BLaER1 treated with 17β-estradiol and CSF1 and Interleukin-3, amounts not matched to agents 10 nM and 100 nM (cell line): ENCODE measurements around the gene ACTN3.
"Not testable (repeated sequence)": the region's sequence is repeated elsewhere in the genome, so short reads cannot be mapped to it uniquely, and the experiment has no call there.

Experiments used
- H3K27ac ChIP-seq, 11 experiments: shearing (Covaris generic); formaldehyde crosslinking; 2 replicates each; pipeline ENCODE4 v1.8.1; 2022
- H3K27me3 ChIP-seq, 11 experiments: shearing (Covaris generic); formaldehyde crosslinking; 2 replicates each; pipeline ENCODE4 v1.8.1; 2022
- H3K36me3 ChIP-seq, 11 experiments: shearing (Covaris generic); formaldehyde crosslinking; 2 replicates each; pipeline ENCODE4 v1.8.1; 2022
- H3K4me1 ChIP-seq, 10 experiments: shearing (Covaris generic); formaldehyde crosslinking; 2 replicates each; pipeline ENCODE4 v1.8.1; 2022
- H3K4me2 ChIP-seq, 11 experiments: shearing (Covaris generic); formaldehyde crosslinking; 2 replicates each; pipeline ENCODE4 v1.8.1; 2022
- H3K4me3 ChIP-seq, 10 experiments: shearing (Covaris generic); formaldehyde crosslinking; 2 replicates each; pipeline ENCODE4 v1.8.1; 2022
- H3K9ac ChIP-seq, 11 experiments: shearing (Covaris generic); formaldehyde crosslinking; 2 replicates each; pipeline ENCODE4 v1.8.1; 2022
- H3K9me3 ChIP-seq, 11 experiments: shearing (Covaris generic); formaldehyde crosslinking; replicated peaks in 1 of 11; 2 replicates each; pipeline ENCODE4 v1.8.1; 2022
- H4K20me1 ChIP-seq, 11 experiments: shearing (Covaris generic); formaldehyde crosslinking; 2 replicates each; pipeline ENCODE4 v1.8.1; 2022
- Cebpa-rat ChIP-seq, 11 experiments: shearing (Covaris generic); IDR thresholded peaks; 2 replicates each; pipeline ENCODE4 v1.8.1; 2022

ACTN3 gene

GRCh38 chr11:66541892-66542291, 4.8 kb upstream of the ACTN3 start:
- H3K36me3 ChIP-seq = peaks cover 36 to 63% (median 54%) of the 10 kb centered on the region in 11 experiments
- H3K4me1 ChIP-seq = peaks cover 34 to 46% (median 43%) of the 10 kb centered on the region in 10 experiments
- no peaks in the 10 kb centered on the region for H3K27me3 ChIP-seq
- H4K20me1 ChIP-seq = peaks cover 0 to 30% (median 0%) of the 10 kb centered on the region in 11 experiments; a peak in 5 of 22 replicates
- peak overlapping the region in 9 of 11 experiments; percentile 10 to 98 (median 47); a peak in 5 of 22 replicates for H3K9ac ChIP-seq
- H3K9me3 ChIP-seq = no peaks in the 10 kb centered on the region
- no peak for TF ChIP-seq Cebpa-rat (IDR thresholded peaks at IDR 0.05)
- peak overlapping the region in 4 of 11 experiments; percentile 82 to 99 (median 95); a peak in 6 of 22 replicates for H3K4me2 ChIP-seq
- H3K4me3 ChIP-seq = no peak overlapping the region
- 0 out of 22 replicates have a peak overlapping the region, but pooled peaks of 2 of the 11 experiments have one; percentile 25 to 92 for H3K27ac ChIP-seq

DNA sequence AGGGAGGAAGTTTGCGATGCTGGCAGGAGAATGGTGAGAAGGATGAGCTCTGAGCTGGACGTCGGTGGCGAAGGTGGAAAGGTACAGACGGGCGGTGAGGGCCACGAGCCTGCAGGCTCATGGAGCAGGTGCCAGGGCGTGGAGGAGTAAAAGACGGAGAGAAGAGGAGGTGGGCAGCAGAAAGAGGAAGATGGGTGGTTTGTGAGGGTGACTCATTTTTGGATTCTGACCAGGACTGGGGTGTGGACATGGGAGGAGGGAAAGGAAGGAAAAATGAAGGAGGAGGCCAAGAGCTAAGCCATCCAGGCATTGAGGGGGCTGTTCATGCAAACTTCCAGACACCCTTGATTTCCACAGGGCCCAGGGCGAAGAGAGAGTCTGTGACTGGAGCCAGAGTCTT, 4.3 kb upstream of the ACTN3 start:
- H3K4me2 ChIP-seq = peak overlapping the region in 9 of 11 experiments; percentile 82 to 99 (median 97); a peak in 14 of 22 replicates
- no peaks in the 10 kb centered on the region for H3K9me3 ChIP-seq
- H3K27ac ChIP-seq = peak overlapping the region in 5 of 11 experiments; percentile 25 to 95 (median 92); a peak in 3 of 22 replicates
- peaks cover 34 to 50% (median 46%) of the 10 kb centered on the region in 10 experiments for H3K4me1 ChIP-seq
- H4K20me1 ChIP-seq = peaks cover 0 to 30% (median 0%) of the 10 kb centered on the region in 11 experiments; a peak in 5 of 22 replicates
- H3K9ac ChIP-seq = peak overlapping the region in 10 of 11 experiments; percentile 10 to 98 (median 70); a peak in 13 of 22 replicates
- peaks cover 32 to 59% (median 50%) of the 10 kb centered on the region in 11 experiments for H3K36me3 ChIP-seq
- no peaks in the 10 kb centered on the region for H3K27me3 ChIP-seq
- TF ChIP-seq Cebpa-rat (IDR thresholded peaks at IDR 0.05) = no peak
- no peak overlapping the region for H3K4me3 ChIP-seq

- no peaks in the 10 kb centered on the region for H3K27me3 ChIP-seq
- peak overlapping the region; percentile 27 to 98 (median 94); a peak in 20 of 22 replicates for H3K9ac ChIP-seq
- TF ChIP-seq Cebpa-rat (IDR thresholded peaks at IDR 0.05) = no peak
- peaks cover 0 to 30% (median 0%) of the 10 kb centered on the region in 11 experiments; a peak in 5 of 22 replicates for H4K20me1 ChIP-seq
- H3K4me3 ChIP-seq = peak overlapping the region in 9 of 10 experiments; percentile 84 to 98 (median 93); a peak in 15 of 20 replicates
- H3K27ac ChIP-seq = peak overlapping the region in 10 of 11 experiments; percentile 81 to 96 (median 92); a peak in 18 of 22 replicates
- peaks cover 34 to 57% (median 47%) of the 10 kb centered on the region in 10 experiments for H3K4me1 ChIP-seq
- no peaks in the 10 kb centered on the region for H3K9me3 ChIP-seq
- peaks cover 26 to 48% (median 44%) of the 10 kb centered on the region in 11 experiments for H3K36me3 ChIP-seq
- peak overlapping the region; percentile 82 to 99 (median 96) for H3K4me2 ChIP-seq
These were observed 3.2 kb upstream of the ACTN3 start for GRCh38 chr11:66543263-66544107.

DNA sequence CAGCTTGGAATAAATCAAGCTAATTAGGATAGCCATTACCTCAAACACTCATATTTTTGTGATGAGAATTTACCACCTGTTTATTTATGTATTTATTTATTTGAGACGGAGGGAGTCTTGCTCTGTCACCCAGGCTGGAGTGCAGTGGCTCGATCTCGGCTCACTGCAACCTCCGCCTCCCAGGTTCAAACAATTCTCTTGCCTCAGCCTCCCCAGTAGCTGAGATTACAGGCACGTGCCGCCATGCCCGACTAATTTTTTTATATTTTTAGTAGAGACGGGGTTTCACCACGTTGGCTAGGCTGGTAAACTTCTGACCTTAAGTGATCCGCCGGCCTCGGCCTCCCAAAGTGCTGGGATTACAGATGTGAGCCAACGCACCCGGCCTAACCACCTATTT, 1.8 kb upstream of the ACTN3 start:
- peak overlapping the region; percentile 91 to 98 (median 94) for H3K9ac ChIP-seq
- H3K4me2 ChIP-seq = peak overlapping the region; percentile 82 to 99 (median 96)
- peaks cover 34 to 57% (median 47%) of the 10 kb centered on the region in 10 experiments for H3K4me1 ChIP-seq
- H3K36me3 ChIP-seq = peaks cover 12 to 34% (median 29%) of the 10 kb centered on the region in 11 experiments; a peak in 21 of 22 replicates
- not testable (repeated sequence) for H3K27me3 ChIP-seq, H3K9me3 ChIP-seq
- H3K4me3 ChIP-seq = peak overlapping the region; percentile 84 to 98 (median 94)
- H4K20me1 ChIP-seq = peaks cover 0 to 23% (median 0%) of the 10 kb centered on the region in 11 experiments; a peak in 3 of 22 replicates
- H3K27ac ChIP-seq = peak overlapping the region; percentile 76 to 96 (median 92); a peak in 21 of 22 replicates

DNA sequence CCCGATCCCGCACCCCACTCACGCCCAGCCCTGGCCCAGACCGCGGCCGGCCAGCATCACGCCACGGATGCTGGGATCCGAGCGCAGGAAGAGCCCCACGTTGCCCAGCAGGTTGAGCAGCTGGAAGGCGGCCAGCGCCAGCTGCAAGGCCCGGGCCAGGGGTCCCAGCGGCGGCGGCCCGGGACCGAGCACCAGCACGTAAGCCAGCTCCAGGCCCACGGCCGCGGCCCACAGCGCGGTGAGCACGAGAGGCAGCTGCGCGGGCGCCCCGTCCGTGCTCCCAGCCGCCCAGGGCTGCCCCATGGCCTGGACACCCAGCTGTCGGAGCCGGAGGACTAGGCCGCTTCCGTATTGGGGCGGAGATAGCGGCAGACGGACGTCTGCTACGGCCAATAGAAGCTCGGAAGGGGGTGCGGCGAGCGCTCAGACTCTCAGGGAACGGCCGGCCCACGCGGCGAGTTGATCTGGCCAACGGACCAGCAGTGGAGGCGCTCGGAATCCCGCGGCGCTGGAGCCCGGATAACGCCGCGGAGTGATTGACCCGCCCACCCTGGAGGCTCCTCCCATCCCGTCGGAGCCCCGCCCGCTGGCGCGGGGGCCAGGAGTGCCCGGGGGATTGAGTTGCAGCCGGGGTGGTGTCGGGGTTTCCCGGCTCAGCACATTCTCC, 869 bp upstream of the ACTN3 start, which contains the start of gene ZDHHC24:
Gene ZDHHC24 (minus strand): TSS at position 348 of the 667 bp plus-strand sequence. CDS start 45 bp downstream, at position 303.
- H3K4me2 ChIP-seq = peak within 1 kb of the TSS; percentile 82 to 99 (median 96)
- H4K20me1 ChIP-seq = peaks cover 0 to 23% (median 0%) of the 10 kb centered on the region in 11 experiments; a peak in 3 of 22 replicates
- H3K9me3 ChIP-seq = no peaks in the 10 kb centered on the region
- H3K27me3 ChIP-seq = no peaks in the 10 kb centered on the region
- H3K27ac ChIP-seq = peak within 1 kb of the TSS; percentile 76 to 96 (median 92); a peak in 21 of 22 replicates
- H3K9ac ChIP-seq = peak within 1 kb of the TSS; percentile 91 to 98 (median 94)
- peaks cover 11 to 25% (median 22%) of the 10 kb centered on the region in 11 experiments; a peak in 19 of 22 replicates for H3K36me3 ChIP-seq
- no peak for TF ChIP-seq Cebpa-rat (IDR thresholded peaks at IDR 0.05)
- H3K4me3 ChIP-seq = peak within 1 kb of the TSS; percentile 84 to 98 (median 94)
- H3K4me1 ChIP-seq = peaks cover 34 to 57% (median 47%) of the 10 kb centered on the region in 10 experiments

- Histone ChIP-seq H3K4me3 (0 out of 20 replicates have a peak overlapping the region, but pooled peaks of 2 of the 10 experiments have one; percentile 93 to 97), H3K36me3 (peaks cover 0 to 13% (median 10%) of the 10 kb centered on the region in 11 experiments; a peak in 13 of 22 replicates), H3K4me1 (peaks cover 32 to 52% (median 43%) of the 10 kb centered on the region in 10 experiments), H3K9ac (peak overlapping the region in 6 of 11 experiments; percentile 37 to 97 (median 94); a peak in 9 of 22 replicates), H3K9me3 (no peaks in the 10 kb centered on the region), H4K20me1 (peaks cover 0 to 16% (median 0%) of the 10 kb centered on the region in 11 experiments; a peak in 3 of 22 replicates), H3K27me3 (no peaks in the 10 kb centered on the region), H3K4me2 (peak overlapping the region; percentile 82 to 97 (median 94); a peak in 21 of 22 replicates), H3K27ac (no peak overlapping the region)
- no peak for TF ChIP-seq Cebpa-rat (IDR thresholded peaks at IDR 0.05)
These were observed 411 bp downstream of the ACTN3 start for GRCh38 chr11:66546966-66547661.

- no peak for TF ChIP-seq Cebpa-rat (IDR thresholded peaks at IDR 0.05)
- H3K27me3 ChIP-seq = no peaks in the 10 kb centered on the region
These were observed 933 bp downstream of the ACTN3 start for GRCh38 chr11:66547662-66548009.

More at GRCh38 chr11:66547662-66548009, 933 bp downstream of the ACTN3 start:
- peaks cover 27 to 47% (median 38%) of the 10 kb centered on the region in 10 experiments for H3K4me1 ChIP-seq
- H3K9me3 ChIP-seq = no peaks in the 10 kb centered on the region
- H4K20me1 ChIP-seq = peaks cover 0 to 11% (median 0%) of the 10 kb centered on the region in 11 experiments; a peak in 3 of 22 replicates
- peak overlapping the region in 3 of 11 experiments; percentile 35 to 94 (median 37); a peak in 4 of 22 replicates for H3K9ac ChIP-seq
- H3K4me2 ChIP-seq = peak overlapping the region in 4 of 11 experiments; percentile 93 to 97 (median 96); a peak in 6 of 22 replicates
- peaks cover 0 to 7% (median 4%) of the 10 kb centered on the region in 11 experiments; a peak in 10 of 22 replicates for H3K36me3 ChIP-seq
- no peak overlapping the region for H3K4me3 ChIP-seq
- H3K27ac ChIP-seq = no peak overlapping the region
